HepG2 (cell line): ENCODE data around the gene MDH2. TPM values are rescaled to one million over a fixed set of nuclear protein-coding genes. Genes with fewer than 3 reads are reported as not detected.

Experiments used
- AGO1 ChIP-seq: fragments of 200-400 bp; formaldehyde crosslinking; IDR thresholded peaks from 2 replicates; pipeline ENCODE4 v1.6.1; 2017; ENCODE audit warnings: mild to moderate bottlenecking, low read depth, low read length, moderate library complexity; ENCODE audit not compliant: poor library complexity, severe bottlenecking
- ATF7 ChIP-seq, 2 experiments: fragments of 450-650 bp in 1 of 2; sonication (generic) in 1 of 2; formaldehyde crosslinking in 1 of 2; IDR thresholded peaks; 2 replicates each; pipeline versions ENCODE4 v1.4.0 to v1.6.1; 2016 to 2020; ENCODE audit warnings: antibody characterized with exemption in 1 of 2, mild to moderate bottlenecking in 1 of 2, missing genetic modification reagents in 1 of 2
- BCL6 ChIP-seq: IDR thresholded peaks from 2 replicates; pipeline ENCODE4 v1.6.1; 2016; ENCODE audit warnings: missing genetic modification reagents, missing compliant biosample characterization
- CCAR2 ChIP-seq: fragments of 200-400 bp; formaldehyde crosslinking; optimal IDR thresholded peaks from 2 replicates; pipeline ENCODE3; 2018; ENCODE audit warnings: low read depth, mild to moderate bottlenecking, low read length, moderate library complexity
- CHD4 ChIP-seq: fragments of 200-600 bp; sonication (generic); IDR thresholded peaks from 2 replicates; pipeline ENCODE4 v1.7.0; 2017; ENCODE audit warnings: mild to moderate bottlenecking, low read length, borderline replicate concordance
- FOXP4 ChIP-seq: sonication (generic); formaldehyde crosslinking; IDR thresholded peaks from 2 replicates; pipeline ENCODE4 v1.4.0; 2020; ENCODE audit warnings: missing genetic modification reagents
- KLF9 ChIP-seq: IDR thresholded peaks from 2 replicates; pipeline ENCODE4 v1.6.1; 2016; ENCODE audit warnings: low read depth
- MED1 ChIP-seq: sonication (generic); formaldehyde crosslinking; IDR thresholded peaks from 2 replicates; pipeline ENCODE4 v1.4.0; 2020; ENCODE audit warnings: missing genetic modification reagents
- MIER2 ChIP-seq: IDR thresholded peaks from 2 replicates; pipeline ENCODE4 v1.6.1; 2016; ENCODE audit warnings: missing biosample characterization, missing genetic modification reagents
- MTERF4 ChIP-seq: sonication (generic); formaldehyde crosslinking; IDR thresholded peaks from 2 replicates; pipeline ENCODE4 v1.8.0; 2023; ENCODE audit warnings: mild to moderate bottlenecking, missing genetic modification reagents
- NCOA5 ChIP-seq: sonication (generic); formaldehyde crosslinking; IDR thresholded peaks from 2 replicates; pipeline ENCODE4 v1.4.0; 2020; ENCODE audit warnings: missing genetic modification reagents
- NFE2L1 ChIP-seq: sonication (generic); formaldehyde crosslinking; IDR thresholded peaks from 2 replicates; pipeline ENCODE4 v1.4.0; 2020; ENCODE audit warnings: missing genetic modification reagents, mild to moderate bottlenecking, borderline replicate concordance
- NR3C1 ChIP-seq: sonication (generic); formaldehyde crosslinking; IDR thresholded peaks from 2 replicates; pipeline ENCODE4 v1.4.0; 2020; ENCODE audit warnings: missing genetic modification reagents
- POLR2G ChIP-seq: fragments of 200-400 bp; formaldehyde crosslinking; IDR thresholded peaks from 2 replicates; pipeline ENCODE4 v1.6.1; 2018; ENCODE audit warnings: mild to moderate bottlenecking, low read depth, low read length, moderate library complexity
- PREB ChIP-seq: sonication (generic); formaldehyde crosslinking; IDR thresholded peaks from 2 replicates; pipeline ENCODE4 v1.4.0; 2020; ENCODE audit warnings: missing genetic modification reagents
- RBAK ChIP-seq: sonication (generic); formaldehyde crosslinking; IDR thresholded peaks from 2 replicates; pipeline ENCODE4 v1.5.1; 2020; ENCODE audit warnings: mild to moderate bottlenecking, missing genetic modification reagents
- RXRA ChIP-seq: sonication (generic); formaldehyde crosslinking; IDR thresholded peaks from 2 replicates; pipeline ENCODE4 v1.5.1; 2020; ENCODE audit warnings: missing genetic modification reagents
- SIN3A ChIP-seq: IDR thresholded peaks from 2 replicates; pipeline ENCODE4 v1.6.1; 2011; ENCODE audit warnings: low read depth, mild to moderate bottlenecking, control low read depth, low read length, borderline replicate concordance
- SRY ChIP-seq: sonication (generic); formaldehyde crosslinking; IDR thresholded peaks from 2 replicates; pipeline ENCODE4 v1.8.0; 2022; ENCODE audit warnings: mild to moderate bottlenecking, missing genetic modification reagents
- XBP1 ChIP-seq: sonication (generic); formaldehyde crosslinking; IDR thresholded peaks from 2 replicates; pipeline ENCODE4 v1.5.0; 2020; ENCODE audit warnings: missing genetic modification reagents
- ZBTB7B ChIP-seq: sonication (generic); formaldehyde crosslinking; IDR thresholded peaks from 2 replicates; pipeline ENCODE4 v1.4.0; 2020; ENCODE audit warnings: missing genetic modification reagents
- ZNF274 ChIP-seq: sonication (generic); formaldehyde crosslinking; IDR thresholded peaks from 2 replicates; pipeline ENCODE4 v1.5.1; 2020; ENCODE audit warnings: mild to moderate bottlenecking, missing genetic modification reagents
- ZNF350 ChIP-seq: sonication (generic); formaldehyde crosslinking; IDR thresholded peaks from 2 replicates; pipeline ENCODE4 v1.4.0; 2020; ENCODE audit warnings: mild to moderate bottlenecking, low read depth, missing genetic modification reagents, borderline replicate concordance
- ZNF503 ChIP-seq: sonication (generic); formaldehyde crosslinking; IDR thresholded peaks from 2 replicates; pipeline ENCODE4 v1.4.0; 2020; ENCODE audit warnings: missing genetic modification reagents
- ZNF75D ChIP-seq: sonication (generic); formaldehyde crosslinking; IDR thresholded peaks from 2 replicates; pipeline ENCODE4 v1.8.1; 2023; ENCODE audit warnings: missing genetic modification reagents, mild to moderate bottlenecking, borderline replicate concordance
- ZSCAN29 ChIP-seq: sonication (generic); formaldehyde crosslinking; conservative IDR thresholded peaks from 2 replicates; pipeline ENCODE4 v1.4.0; 2020; ENCODE audit warnings: mild to moderate bottlenecking, missing genetic modification reagents
- polyA plus RNA-seq, 8 experiments: library from polyadenylated mRNA; depleted of rRNA in 3 of 8; stranded (reverse) in 7 of 8; unstranded in 1 of 8; fragments of >200 nt; fragmentation: Illumina TruSeq in 4 of 8; extraction: Trizol in 4 of 8; gene quantifications; 2 replicates each; pipeline versions ENCODE4 v1.2.1 to v1.2.3, GENCODE V29; 2011 to 2016; ENCODE audit warnings: low read depth in 4 of 8, missing spikeins in 1 of 8, mixed read lengths in 1 of 8; ENCODE audit not compliant: insufficient read depth in 1 of 8
- total RNA-seq, 5 experiments: library from RNA; depleted of rRNA; stranded (reverse); fragments of >200 nt; fragmentation: Illumina TruSeq; extraction: Trizol; gene quantifications; 2 replicates each; pipeline ENCODE4 v1.2.3, GENCODE V29; 2016; ENCODE audit warnings: low read depth in 1 of 5

The MDH2 gene
- total and polyA plus RNA-seq, 2 of the 13 experiments (the other 11 are each of a cell fraction or from before 2014, with no cell fraction given), result 81.4 to 90.3 TPM

GRCh38 chr7:76108540-76109233 is 60.8 kb downstream of the MDH2 start (continued):
- no peak for TF ChIP-seq ZNF274
- peak; percentile 81 for TF ChIP-seq MED1 (CRISPR knock-in tag)
- no peak for TF ChIP-seq ZNF75D (CRISPR knock-in tag)
- TF ChIP-seq POLR2G, result peak; percentile 93
- TF ChIP-seq ZNF350 (CRISPR knock-in tag), result peak; percentile 54; the same call in 1 of the 2 replicates
- TF ChIP-seq RBAK, result no peak
- TF ChIP-seq CHD4, result no peak; the same call in 1 of the 2 replicates
- TF ChIP-seq ZSCAN29, result no peak
- no peak for TF ChIP-seq MTERF4 (CRISPR knock-in tag)
- TF ChIP-seq XBP1 (CRISPR knock-in tag), result no peak
- no peak for TF ChIP-seq NCOA5
- TF ChIP-seq ZNF503 (CRISPR knock-in tag), result no peak; the same call in 1 of the 2 replicates
- 0 out of 2 replicates have a peak, but pooled peaks have one; percentile 36 for TF ChIP-seq SIN3A
- TF ChIP-seq RXRA (CRISPR knock-in tag), result no peak
- no peak for TF ChIP-seq ATF7 (IDR thresholded peaks at IDR 0.05)
- TF ChIP-seq ATF7 (CRISPR knock-in tag; IDR thresholded peaks at IDR 0.05), result no peak
- peak; percentile 32; the same call in 1 of the 2 replicates for TF ChIP-seq ZBTB7B (CRISPR knock-in tag)
- no peak for TF ChIP-seq NFE2L1
- no peak for TF ChIP-seq CCAR2
- TF ChIP-seq KLF9, result no peak
- no peak for TF ChIP-seq MIER2
- TF ChIP-seq FOXP4 (CRISPR knock-in tag), result no peak; the same call in 1 of the 2 replicates
- no peak for TF ChIP-seq PREB (CRISPR knock-in tag)
- no peak for TF ChIP-seq NR3C1 (CRISPR knock-in tag)
- 0 out of 2 replicates have a peak, but pooled peaks have one; percentile 18 for TF ChIP-seq BCL6
- 0 out of 2 replicates have a peak, but pooled peaks have one; percentile 4 for TF ChIP-seq SRY (CRISPR knock-in tag)
- no peak for TF ChIP-seq AGO1
